Thyroid gland (tissue), 4 donors: ENCODE measurements around the gene DDHD1. TPM values are rescaled to one million over a fixed set of nuclear protein-coding genes. Genes with fewer than 3 reads are reported as not detected.
"Not testable (repeated sequence)": the region's sequence is repeated elsewhere in the genome, so short reads cannot be mapped to it uniquely, and the experiment has no call there.

Source experiments
- DNase-seq, 2 donors: peaks; one replicate each; pipeline ENCODE4 v3.0.0-alpha.2; 2019
- H3K27ac ChIP-seq, 3 donors: fragments of 200-600 bp; sonication (generic); 1 replicate in 2 of 3; 2 replicates in 1 of 3; pipeline ENCODE4 v1.5.1; 2016 to 2019; ENCODE audit warnings: mild to moderate bottlenecking in 1 of 3, moderate library complexity in 1 of 3
- H3K27me3 ChIP-seq: fragments of 200-600 bp; sonication (generic); one replicate; pipeline ENCODE4 v1.5.1; 2019
- H3K36me3 ChIP-seq, 2 donors: fragments of 200-600 bp; sonication (generic); one replicate each; pipeline ENCODE4 v1.5.1; 2016 to 2019
- H3K4me1 ChIP-seq, 2 donors: fragments of 200-600 bp; sonication (generic); one replicate each; pipeline ENCODE4 v1.5.1; 2017 to 2019
- H3K4me3 ChIP-seq, 3 donors: fragments of 200-600 bp; sonication (generic); replicated peaks in 1 of 3; 1 replicate in 2 of 3; 2 replicates in 1 of 3; pipeline ENCODE4 v1.5.1; 2016; ENCODE audit warnings: mild to moderate bottlenecking in 1 of 3
- H3K9me3 ChIP-seq: fragments of 200-600 bp; sonication (generic); one replicate; pipeline ENCODE4 v1.5.1; 2017
- CTCF ChIP-seq, 6 experiments: fragments of 200-600 bp in 3 of 6; fragments of 450-650 bp in 3 of 6; sonication (generic) in 3 of 6; IDR thresholded peaks; one replicate each; pipeline ENCODE4 v1.5.1; 2016 to 2019; ENCODE audit warnings: antibody characterized with exemption in 6 of 6, mild to moderate bottlenecking in 2 of 6, inconsistent platforms in 1 of 6, moderate library complexity in 1 of 6
- POLR2A ChIP-seq, 2 donors: fragments of 450-650 bp; IDR thresholded peaks; one replicate each; pipeline ENCODE4 v1.6.1; 2017; ENCODE audit warnings: antibody characterized with exemption in 2 of 2, mild to moderate bottlenecking in 2 of 2, moderate library complexity in 1 of 2
- WGBS, 2 donors: methylation state at CpG; one replicate each; pipeline ENCODE4 v1.1.5; 2017; 5-methylcytosine and 5-hydroxymethylcytosine counted together
- intact Hi-C: fragments of 100-400 bp; cut with DNase I; formaldehyde crosslinking; loops from one replicate; pipeline ENCODE4 v1.15.1; 2023
- total RNA-seq, 4 donors: library from RNA; depleted of rRNA; stranded (reverse); fragments of >200 nt; gene quantifications; one replicate each; pipeline ENCODE4 v1.2.3, GENCODE V29; 2016

The DDHD1 gene
- total RNA-seq, 4 donors from 2014 or later: 17.1 to 34.6 (median 18.5) TPM

- H3K27ac ChIP-seq: no peak overlapping the region
- no peak for DNase-seq
- no peaks in the 10 kb centered on the region for H3K27me3 ChIP-seq
- H3K4me3 ChIP-seq: no peak overlapping the region
- no peaks in the 10 kb centered on the region for H3K9me3 ChIP-seq
- H3K36me3 ChIP-seq: no peaks in the 10 kb centered on the region
- intact Hi-C loops: no loop called here
- TF ChIP-seq POLR2A (IDR thresholded peaks at IDR 0.05) (no peak), CTCF (IDR thresholded peaks at IDR 0.05) (no peak)
- no peaks in the 10 kb centered on the region for H3K4me1 ChIP-seq
- 94 to 96% methylated on average over 4 of the region's 4 CpGs for WGBS, 2 donors
Measured at GRCh38 chr14:53137568-53138203, 15.4 kb downstream of the DDHD1 start.

DNA sequence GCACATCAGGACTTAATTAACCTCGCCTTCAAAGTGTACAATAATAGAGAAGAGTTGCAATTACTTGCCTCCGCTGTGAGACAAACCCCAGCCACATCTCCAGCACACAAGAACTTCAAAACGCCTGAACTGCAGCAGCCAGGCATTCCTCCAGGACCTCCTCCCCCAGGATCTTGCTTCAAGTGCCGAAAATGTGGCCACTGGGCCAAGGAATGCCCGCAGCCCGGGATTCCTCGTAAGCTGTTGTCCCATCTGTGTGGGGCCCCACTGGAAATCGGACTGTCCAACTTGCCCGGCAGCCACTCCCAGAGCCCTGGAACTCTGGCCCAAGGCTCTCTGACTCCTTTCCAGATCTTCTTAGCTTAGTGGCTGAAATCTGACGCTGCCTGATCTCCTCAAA lies 22.6 kb downstream of the DDHD1 start:
- H3K27me3 ChIP-seq, H3K4me1 ChIP-seq, H3K36me3 ChIP-seq, H3K4me3 ChIP-seq, intact Hi-C loops, H3K9me3 ChIP-seq, H3K27ac ChIP-seq, DNase-seq: not testable (repeated sequence)
- WGBS, 2 donors: 82% methylated on average over 10 of the region's 10 CpGs

- intact Hi-C loops: no loop called here
- Histone ChIP-seq H3K27ac (no peak overlapping the region), H3K27me3 (no peaks in the 10 kb centered on the region), H3K4me3 (no peak overlapping the region), H3K36me3 (no peaks in the 10 kb centered on the region), H3K9me3 (no peaks in the 10 kb centered on the region), H3K4me1 (no peaks in the 10 kb centered on the region)
- 100% methylated on average over 2 of the region's 2 CpGs for WGBS, 2 donors
- TF ChIP-seq POLR2A (IDR thresholded peaks at IDR 0.05) (no peak), CTCF (IDR thresholded peaks at IDR 0.05) (no peak)
- DNase-seq: no peak
Measured at GRCh38 chr14:53128303-53129028, 24.7 kb downstream of the DDHD1 start.

- H3K27me3 ChIP-seq: no peaks in the 10 kb centered on the region
- no peak overlapping the region for H3K27ac ChIP-seq
- no peaks in the 10 kb centered on the region for H3K9me3 ChIP-seq
- 87 to 93% methylated on average over 7 of the region's 7 CpGs for WGBS, 2 donors
- H3K36me3 ChIP-seq: no peaks in the 10 kb centered on the region
- no peak for DNase-seq
- H3K4me3 ChIP-seq: no peak overlapping the region
- no peak for TF ChIP-seq CTCF (IDR thresholded peaks at IDR 0.05)
- TF ChIP-seq POLR2A (IDR thresholded peaks at IDR 0.05): no peak
- H3K4me1 ChIP-seq: no peaks in the 10 kb centered on the region
- intact Hi-C loops: no loop called here
Measured at GRCh38 chr14:53127832-53128231, 25.3 kb downstream of the DDHD1 start.

- 66 to 74% methylated on average over 1 of the region's 1 CpG for WGBS, 2 donors
- Histone ChIP-seq H3K9me3 (no peaks in the 10 kb centered on the region), H3K4me3 (no peak overlapping the region), H3K4me1 (no peaks in the 10 kb centered on the region), H3K27ac (no peak overlapping the region), H3K36me3 (no peaks in the 10 kb centered on the region), H3K27me3 (no peaks in the 10 kb centered on the region)
- intact Hi-C loops: no loop called here
- no peak for TF ChIP-seq CTCF (IDR thresholded peaks at IDR 0.05)
- no peak for TF ChIP-seq POLR2A (IDR thresholded peaks at IDR 0.05)
- DNase-seq: no peak
Measured at GRCh38 chr14:53127151-53127550, 26.0 kb downstream of the DDHD1 start.
